NB4 (cell line): ENCODE measurements around the gene GREB1.

Experiments used
- MYC ChIP-seq: IDR thresholded peaks from 2 replicates; pipeline ENCODE4 v1.6.1; 2011; ENCODE audit warnings: low read depth, low read length
- POLR2A ChIP-seq: IDR thresholded peaks from 2 replicates; pipeline ENCODE4 v1.6.1; 2011; ENCODE audit warnings: mild to moderate bottlenecking; ENCODE audit not compliant: insufficient read length; ENCODE audit errors: extremely low read depth
- TF ChIP-seq, protein P1 (sequence below): IDR thresholded peaks from one replicate; pipeline ENCODE4 v1.5.1; 2012; ENCODE audit warnings: low read depth, low read length
- TF ChIP-seq, protein P2 (sequence below): IDR thresholded peaks from 2 replicates; pipeline ENCODE4 v1.6.1; 2011; ENCODE audit warnings: low read depth, low read length

DNA sequence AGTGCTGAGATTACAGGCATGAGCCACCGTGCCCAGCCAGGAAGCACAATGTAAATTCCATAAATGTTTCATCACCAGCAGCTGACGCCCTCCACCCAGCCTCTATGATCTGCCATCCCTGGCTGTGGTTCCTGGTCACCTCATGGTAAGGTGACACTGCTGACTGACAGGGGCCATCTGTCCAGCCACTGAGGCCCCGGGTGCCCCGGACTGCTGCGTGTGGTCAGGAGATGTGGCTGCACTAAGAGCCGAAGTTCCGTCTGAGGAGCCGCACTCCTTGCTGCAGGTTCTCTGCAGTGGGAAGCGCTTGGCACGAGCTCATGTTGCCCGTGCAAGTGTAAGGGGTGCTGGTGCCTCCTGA lies 125.2 kb downstream of the GREB1 start:
- TF ChIP-seq, protein P1, sequence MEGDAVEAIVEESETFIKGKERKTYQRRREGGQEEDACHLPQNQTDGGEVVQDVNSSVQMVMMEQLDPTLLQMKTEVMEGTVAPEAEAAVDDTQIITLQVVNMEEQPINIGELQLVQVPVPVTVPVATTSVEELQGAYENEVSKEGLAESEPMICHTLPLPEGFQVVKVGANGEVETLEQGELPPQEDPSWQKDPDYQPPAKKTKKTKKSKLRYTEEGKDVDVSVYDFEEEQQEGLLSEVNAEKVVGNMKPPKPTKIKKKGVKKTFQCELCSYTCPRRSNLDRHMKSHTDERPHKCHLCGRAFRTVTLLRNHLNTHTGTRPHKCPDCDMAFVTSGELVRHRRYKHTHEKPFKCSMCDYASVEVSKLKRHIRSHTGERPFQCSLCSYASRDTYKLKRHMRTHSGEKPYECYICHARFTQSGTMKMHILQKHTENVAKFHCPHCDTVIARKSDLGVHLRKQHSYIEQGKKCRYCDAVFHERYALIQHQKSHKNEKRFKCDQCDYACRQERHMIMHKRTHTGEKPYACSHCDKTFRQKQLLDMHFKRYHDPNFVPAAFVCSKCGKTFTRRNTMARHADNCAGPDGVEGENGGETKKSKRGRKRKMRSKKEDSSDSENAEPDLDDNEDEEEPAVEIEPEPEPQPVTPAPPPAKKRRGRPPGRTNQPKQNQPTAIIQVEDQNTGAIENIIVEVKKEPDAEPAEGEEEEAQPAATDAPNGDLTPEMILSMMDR = no peak
- TF ChIP-seq POLR2A = no peak
- TF ChIP-seq, protein P2, sequence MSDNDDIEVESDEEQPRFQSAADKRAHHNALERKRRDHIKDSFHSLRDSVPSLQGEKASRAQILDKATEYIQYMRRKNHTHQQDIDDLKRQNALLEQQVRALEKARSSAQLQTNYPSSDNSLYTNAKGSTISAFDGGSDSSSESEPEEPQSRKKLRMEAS = no peak
- no peak for TF ChIP-seq MYC
